HG02852 (cell line): Measurements from ENCODE around the gene CASP5.
A peak's percentile ranks its signal among the peaks of the same experiment; 100 is the strongest.
"Not testable (repeated sequence)": the region's sequence is repeated elsewhere in the genome, so short reads cannot be mapped to it uniquely, and the experiment has no call there.

Source experiments
- ATAC-seq: cut with Tn5 transposase; IDR thresholded peaks from one replicate; pipeline ENCODE4 v1.9.1; 2021; ENCODE audit warnings: mild to moderate bottlenecking, moderate library complexity; ENCODE audit not compliant: unreplicated experiment

The CASP5 gene

DNA sequence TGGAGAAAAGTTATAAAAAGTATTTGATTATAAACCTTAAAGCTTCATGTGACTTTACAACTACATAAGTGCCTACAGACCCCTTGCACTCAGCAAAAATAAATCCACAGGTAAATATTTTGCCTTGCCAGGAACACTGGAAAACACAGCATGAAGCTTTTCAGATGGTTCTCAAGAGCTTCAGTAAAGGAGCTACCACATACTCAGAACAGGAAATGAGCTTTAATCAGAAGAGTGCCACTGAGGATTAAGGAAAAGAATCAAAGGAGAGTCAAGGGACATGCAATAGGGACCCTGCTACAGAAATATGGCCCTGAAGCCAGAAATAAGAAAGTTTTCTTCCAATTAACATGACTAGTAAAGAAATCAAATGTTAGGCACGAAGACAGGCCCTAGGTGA, 10.8 kb upstream of the CASP5 start:
- no peak for ATAC-seq

DNA sequence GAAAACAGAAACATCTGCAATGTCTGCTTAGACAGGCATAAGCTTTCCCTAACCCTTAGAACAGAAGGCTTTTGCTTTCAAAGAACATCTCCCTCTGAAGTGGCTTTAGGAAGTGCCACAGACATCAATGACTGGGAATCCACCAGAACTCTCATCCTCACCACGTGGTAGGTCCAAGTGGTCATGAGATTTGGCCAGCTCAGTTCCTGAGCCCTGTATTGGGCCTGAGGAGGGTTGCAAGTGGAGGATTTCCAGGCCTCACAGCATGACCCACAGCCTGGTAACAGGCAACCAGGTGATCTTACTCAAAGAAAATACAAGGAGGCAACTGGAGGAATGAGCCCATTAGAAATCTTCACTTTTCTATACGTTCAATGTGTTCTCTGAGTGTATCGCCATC, 10.4 kb upstream of the CASP5 start:
- ATAC-seq, result no peak

DNA sequence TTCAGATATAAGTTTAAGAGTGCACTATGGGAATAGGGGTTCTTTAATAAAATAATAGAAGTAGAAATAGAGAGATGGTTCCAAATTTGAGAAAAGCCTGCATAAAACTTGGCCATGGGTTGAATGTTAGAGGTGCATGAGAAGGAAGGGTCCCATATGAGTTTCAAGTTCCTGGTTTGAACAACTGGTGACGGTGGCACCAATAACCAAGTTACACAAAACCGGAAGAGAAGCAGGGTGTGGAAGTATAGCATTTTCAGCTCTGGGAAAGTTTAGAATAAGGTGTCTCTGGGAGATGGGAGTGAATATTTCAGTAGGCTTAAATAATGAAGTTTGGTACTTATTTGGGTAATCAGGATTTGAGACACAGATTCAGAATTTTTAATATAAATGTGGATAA, 9.5 kb upstream of the CASP5 start:
- ATAC-seq, result no peak

DNA sequence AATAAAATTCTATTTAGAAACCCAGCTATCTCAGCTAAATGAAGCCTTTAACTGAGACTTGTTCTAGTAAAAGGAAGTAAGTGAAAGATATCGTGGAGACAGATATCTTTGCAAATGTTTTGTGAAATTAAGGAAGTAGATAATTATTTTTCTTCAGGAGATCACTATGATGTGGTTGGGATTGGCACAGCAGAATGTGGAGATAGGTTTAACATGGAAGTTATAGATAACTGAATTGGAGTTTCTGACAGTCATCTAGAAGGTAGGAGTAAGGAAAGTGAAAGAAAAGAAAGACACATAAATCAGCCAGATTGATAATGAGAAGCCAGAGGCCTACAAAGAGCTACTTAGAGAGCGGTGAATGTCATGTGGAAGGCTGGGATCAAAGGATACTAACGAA, 4.7 kb upstream of the CASP5 start:
- no peak for ATAC-seq

DNA sequence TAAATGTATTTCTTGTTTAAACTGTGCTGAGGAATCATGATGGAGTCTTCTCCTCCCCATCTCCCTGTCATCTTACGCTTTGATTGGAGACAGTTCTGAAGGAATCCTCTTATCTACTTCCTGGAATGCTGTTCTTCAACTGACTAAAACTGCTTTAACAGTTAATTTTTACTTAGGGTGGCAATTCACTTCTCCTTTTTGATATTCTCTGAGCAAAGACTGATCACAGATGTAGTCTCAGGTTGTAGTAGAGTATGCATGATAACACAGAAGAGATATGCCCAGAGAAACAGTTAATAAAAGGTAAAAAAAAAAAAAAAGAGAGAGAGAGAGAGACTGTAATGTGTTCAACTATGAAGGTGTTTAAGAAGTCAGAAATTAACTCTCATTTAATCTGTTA, 1.4 kb upstream of the CASP5 start:
- no peak for ATAC-seq

DNA sequence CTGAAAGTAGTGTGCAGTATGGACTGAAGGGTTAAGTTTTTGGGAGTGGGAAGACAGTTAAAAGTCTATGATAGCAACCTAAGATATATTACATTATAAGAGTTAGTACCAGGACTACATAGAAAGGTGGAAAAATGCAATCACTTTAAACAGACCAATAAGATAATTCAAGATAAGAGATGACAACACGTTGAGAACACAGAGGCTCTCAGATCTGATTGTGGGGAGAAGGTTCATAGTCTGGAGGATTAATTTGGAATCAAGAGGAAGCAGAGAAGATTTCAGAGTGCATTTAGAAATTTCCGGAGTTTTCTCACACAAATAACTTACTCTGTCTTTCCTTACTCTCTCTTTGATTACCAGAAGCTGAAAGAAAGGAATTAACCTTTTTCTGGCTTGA, 441 bp downstream of the CASP5 start:
- ATAC-seq, result no peak

DNA sequence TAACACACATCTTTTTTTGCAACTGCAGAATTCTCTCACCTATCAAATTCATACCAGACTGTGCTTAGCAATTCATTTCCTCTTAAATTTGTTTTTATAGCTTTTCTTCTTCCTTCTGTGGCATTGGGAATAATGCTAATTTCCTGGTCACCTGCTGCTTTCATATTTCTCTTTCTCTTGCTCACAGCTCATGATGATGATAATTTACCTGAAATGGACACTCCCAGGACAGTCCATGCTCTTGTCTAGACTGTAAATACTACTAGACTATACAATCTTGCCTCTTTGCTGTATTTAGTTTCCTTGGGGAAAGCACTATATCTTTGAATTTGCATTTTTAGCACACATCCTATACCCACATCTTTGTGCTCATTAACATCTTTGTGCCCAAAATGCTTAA, 15.5 kb downstream of the CASP5 start:
- no peak for ATAC-seq

DNA sequence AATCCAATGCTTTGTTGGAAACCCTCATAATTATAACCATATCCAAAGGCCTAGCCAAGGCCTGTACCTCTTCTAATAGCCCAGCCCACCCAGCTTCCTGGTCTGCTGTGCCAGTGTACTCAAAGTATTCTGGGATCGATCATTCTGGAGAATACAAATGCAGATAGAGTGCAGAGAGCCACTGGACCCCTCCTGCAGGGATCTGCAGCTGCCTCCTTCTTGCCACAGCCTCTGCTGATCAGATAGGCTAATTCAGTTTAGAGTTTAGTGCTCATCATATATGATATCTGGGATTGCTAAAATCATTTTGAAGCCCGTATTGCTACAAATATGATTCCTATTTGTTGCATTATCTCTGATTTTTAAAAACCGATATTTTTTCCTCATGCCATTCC, 17.5 kb downstream of the CASP5 start:
- ATAC-seq, result no peak

DNA sequence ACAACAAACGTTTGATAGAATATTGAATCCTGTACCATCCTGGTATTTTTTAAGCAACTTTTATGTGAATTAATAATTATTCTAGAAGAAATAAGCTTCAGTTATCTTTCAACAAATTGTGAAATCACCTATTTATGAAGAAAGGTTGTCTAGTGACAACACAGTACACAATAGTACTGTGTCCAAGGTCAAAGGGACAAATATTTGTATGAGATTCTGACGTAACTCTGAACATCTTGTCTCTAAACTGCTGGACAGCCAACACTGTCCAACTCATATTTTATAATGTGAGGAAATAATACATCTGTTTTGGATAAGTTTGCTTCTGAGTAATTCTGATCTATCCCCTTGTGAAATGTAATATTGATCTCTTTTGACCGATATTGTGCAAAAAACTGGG, 18.9 kb downstream of the CASP5 start:
- no peak for ATAC-seq

DNA sequence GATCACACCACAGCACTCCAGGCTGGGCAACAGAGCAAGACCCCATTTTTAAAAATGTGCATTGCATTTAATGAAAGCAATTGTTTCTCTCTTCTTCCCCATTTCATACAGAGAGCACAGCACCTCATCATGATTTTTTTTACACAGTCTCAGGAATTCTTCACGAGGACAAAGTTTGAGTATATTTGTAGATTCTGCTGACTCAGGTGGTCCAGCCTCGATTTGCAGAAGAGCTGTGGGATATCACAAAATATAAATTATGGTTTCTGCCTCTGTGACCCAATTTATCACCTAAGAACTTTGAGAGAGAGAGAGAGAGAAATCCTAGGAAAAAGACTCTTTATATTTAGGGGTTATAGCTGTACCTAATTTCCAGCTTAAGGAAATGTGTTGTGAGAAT, 19.8 kb downstream of the CASP5 start:
- no peak for ATAC-seq

DNA sequence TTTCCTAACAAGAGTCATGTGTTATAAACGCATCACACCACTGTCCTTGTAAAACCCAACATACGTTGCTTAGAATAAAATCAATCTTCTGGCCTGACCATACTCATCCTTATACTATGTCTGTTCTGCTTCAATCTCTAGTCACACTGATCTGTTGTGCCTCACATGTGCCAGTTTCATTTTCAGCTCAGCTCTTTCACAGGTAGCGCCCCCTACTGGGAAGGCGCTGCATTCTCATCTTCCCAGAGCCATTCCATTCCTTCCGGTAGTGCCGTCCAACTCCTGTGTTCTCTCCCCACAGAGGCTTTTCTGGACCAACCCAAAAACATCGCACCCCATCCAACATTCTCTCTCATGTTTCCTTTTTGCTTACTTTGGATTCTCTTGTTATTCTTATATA, 22.2 kb downstream of the CASP5 start:
- peak; percentile 95 for ATAC-seq

DNA sequence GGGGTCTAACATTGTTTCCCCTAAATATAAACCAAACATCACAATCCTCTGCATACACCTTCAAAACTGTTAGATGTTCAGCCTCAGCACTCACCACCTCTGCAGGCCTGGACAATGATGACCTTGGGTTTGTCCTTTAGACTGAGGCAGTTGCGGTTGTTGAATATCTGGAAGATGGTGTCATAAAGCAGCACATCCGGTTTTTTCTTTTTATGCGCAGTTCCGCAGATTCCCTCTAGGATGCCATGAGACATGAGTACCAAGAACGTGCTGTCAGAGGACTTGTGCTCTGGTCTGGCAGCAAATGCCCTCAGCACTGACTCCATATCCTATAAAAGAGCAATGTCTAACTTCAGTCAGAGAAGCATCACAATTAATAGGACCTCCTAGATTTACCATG, 22.8 kb downstream of the CASP5 start:
- no peak for ATAC-seq

DNA sequence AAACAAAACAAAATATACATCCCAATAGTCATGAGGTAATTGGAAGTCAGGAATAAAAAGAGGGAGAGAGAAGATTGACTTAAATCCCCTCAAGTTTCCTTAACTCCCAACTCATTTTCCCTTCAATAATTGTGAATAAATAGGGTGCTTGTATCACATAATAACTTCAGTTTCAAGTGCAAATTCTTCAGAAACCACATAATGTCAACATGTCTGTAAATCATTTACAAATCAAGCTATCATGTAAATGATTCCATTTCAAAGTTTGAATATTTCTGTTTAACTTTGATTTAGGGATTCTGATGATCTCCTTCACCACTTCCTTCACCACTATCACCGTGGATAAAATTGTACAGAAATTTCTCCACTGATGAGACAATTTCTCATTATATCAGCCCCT, 23.2 kb downstream of the CASP5 start:
- no peak for ATAC-seq

DNA sequence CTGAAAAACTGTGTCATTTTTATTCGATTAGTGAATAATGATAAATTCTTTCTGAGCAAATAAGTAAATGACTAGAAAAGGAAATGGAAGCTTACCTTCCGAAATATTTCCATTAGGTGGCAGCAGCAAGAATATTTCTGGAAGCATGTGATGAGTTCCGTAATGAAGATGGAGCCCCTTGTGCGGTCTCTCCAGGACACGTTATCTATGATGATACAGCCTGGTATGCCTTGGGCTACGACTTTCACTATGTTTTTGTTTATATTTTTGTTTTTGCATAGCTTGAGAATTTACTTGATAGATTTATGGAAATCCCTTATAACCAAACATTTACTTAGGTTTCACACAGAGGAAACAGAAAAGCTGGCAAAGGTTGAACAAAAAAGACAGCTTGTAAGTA, 25.7 kb downstream of the CASP5 start:
- no peak for ATAC-seq

DNA sequence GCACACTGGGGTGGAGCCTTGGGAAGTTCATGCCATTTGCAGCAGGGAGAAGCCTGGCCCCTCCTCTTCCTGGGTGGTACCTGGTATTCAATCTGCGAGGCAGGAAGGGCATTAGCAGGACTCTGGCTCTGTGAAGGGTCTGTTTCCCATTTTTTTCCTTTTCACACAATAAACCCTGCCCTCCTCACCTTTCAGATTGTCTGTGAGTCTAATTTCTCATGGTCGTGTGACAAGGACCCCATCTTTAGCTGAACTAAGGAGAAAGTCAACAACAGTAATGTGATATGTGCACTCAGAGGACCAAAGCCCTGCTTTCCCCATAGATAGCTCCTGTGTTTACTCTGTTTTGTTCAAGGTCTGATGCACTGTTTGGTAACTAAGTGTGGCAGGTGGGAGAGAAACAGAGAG, 28.0 kb downstream of the CASP5 start:
- ATAC-seq, result no peak

DNA sequence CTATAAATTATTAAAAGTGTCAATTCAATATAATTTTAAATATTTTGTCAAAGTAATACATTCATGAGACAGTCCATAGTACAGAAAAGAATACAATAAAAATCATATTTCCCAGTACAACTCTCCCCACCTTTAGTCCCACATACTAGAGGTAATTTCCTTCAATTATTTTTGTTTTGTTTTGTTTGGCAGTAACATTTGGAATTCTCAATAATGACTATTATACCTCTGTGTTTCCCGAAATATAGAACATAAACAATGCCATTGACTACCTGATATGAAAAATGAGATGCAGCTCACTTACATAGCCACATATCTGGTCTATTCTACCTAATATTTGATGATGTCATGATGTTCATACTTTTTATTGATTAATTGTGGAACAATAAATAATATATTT, 30.2 kb downstream of the CASP5 start:
- no peak for ATAC-seq

DNA sequence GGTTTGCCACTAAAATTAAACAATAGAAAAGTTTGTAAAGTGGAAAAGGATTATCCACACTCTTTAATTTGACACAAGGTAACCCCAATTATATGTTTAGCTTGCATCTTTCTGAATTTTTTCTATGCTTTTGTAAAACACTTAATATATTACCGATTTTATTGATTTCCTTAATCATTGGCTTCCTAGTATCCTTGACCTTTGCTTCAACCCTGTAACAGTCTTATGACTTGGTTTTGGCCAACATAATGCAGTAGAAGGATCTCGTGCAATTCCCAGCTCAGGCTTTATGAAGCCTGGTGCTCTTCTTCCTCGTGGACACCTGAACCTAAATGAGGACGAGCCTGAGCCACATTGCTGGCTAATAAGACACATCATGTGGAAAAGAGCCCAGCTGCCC, 31.0 kb downstream of the CASP5 start:
- ATAC-seq, result no peak

DNA sequence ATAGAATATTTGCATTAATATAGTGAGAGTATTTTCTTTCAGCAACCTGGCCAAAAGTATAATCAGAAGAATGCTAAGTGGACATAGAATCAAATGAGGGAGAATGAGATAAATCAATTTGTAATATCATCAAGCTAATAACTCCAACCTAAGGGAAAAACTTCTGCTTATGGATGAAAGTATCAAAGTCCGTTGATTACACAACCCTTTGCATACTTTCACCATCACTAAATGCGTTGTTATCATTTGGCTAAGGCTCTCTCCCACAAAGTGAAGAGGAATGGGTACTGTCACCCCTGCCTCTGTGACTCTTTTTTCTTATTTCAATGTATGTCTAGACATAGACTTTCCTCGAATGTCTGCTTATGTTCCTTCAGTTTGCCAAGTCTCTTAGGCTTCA, 38.2 kb downstream of the CASP5 start:
- ATAC-seq, result no peak

DNA sequence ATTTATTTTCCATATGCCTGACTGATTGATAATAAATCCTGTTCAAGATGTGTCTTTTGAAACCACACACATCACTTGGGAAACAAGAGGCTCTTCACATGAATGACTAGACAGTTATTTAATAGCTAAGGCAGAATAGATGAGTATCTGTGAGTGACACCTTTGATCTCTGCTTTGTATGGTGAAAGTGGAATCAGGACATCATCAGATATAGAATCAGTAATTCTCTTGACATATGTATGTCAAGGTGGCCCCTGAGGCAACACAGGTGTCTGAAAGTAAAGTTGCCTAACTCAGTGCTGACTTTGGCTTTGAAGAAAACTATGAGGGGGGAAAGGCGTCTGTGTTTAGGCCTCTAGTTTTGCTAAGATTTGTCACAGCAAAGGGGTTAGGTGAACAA, 43.1 kb downstream of the CASP5 start:
- ATAC-seq, result no peak

DNA sequence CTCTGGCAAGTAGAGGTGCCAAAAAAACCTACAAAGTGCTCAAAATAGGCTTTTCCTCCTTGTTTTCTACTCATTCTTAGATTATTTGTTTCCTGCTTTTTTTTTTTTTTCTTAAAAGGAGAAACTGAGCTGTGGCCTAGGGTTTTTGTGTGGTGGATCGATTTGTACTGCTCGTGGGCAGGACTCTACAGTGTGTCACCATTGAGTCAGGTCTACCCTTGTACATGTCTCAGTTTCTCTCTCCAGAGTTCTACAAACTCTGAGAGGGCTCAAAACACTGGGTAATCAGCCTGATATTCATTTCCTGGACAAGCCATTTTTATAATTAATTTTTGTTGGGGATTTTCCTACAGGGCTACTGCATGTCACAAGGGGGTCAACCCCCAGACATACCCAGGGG, 49.4 kb downstream of the CASP5 start:
- ATAC-seq, result no peak

DNA sequence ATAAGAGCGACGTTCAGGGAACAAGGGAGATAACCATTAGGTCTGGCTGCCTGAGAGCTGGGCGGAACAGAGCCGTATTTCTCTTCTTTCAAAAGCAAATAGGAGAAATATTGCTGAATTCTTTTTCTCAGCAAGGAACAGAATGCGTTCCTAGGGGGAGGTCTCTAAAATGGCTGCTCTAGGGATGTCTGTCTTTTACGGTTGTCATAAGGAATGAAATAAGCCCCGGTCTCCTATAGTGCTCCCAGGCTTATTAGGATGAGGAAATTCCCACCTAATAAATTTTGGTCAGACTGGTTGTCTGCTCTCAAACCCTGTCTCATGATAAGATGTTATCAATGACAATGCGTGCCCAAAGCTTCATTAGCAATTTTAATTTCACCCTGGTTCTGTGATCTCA, 50.0 kb downstream of the CASP5 start:
- not testable (repeated sequence) for ATAC-seq

DNA sequence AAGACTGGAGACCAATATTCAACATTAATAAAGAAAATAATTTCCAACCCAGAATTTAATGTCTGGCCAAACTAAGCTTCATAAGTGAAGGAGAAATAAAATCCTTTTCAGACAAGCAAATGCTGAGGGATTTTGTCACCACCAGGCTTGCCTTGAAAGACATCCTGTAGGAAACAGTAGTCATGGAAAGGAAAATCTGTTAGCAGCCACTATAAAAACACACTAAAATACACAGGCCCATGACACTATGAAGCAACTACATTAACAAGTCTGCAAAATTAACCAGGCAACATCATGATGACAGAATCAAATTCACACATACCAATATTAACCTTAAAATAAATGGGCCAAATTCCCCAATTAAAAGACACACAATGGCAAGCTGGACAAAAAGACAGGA, 52.2 kb downstream of the CASP5 start:
- ATAC-seq, result no peak

DNA sequence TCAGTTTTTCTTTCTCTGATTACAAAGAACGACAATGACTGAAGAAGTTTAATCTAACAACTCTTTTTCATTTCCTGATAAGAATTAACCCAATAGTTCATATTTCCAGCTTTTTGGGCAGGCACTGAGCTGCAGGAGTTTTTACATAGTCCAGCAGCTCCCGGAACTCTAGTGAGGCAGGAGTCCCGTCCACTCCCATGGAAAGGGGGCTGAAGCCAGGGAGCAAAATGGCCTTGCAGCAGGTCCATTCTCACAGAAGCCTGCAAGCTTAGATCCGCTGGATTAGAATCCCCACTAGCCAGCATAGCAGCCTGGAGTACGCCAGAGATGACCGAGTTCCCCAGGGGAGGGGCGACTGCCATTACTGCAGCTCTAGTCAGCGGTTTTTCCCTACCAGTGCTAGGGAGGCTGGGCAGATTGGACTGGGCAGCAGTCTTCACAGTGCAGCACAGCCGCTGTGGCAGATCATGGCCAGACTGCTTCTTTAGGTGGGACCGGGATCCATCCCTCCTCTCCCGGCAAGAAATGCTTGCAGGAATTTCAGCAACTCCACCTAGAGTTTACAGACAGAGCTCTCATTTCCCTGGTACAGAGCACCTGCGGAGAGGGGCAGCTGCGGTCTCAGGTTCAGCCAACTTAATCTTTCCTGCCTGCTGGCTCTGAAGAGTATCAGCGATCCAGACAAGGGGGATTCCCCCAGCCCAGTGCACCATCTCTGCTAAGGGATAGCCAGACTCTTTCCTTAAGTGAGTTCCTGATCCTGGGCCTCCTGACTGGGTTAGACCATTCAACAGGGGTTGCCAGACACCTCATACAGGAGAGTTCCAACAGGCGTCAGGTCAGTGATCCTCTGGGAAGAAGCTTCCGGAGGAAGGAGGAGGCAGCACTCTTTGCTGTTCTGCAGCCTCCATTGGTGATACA, 53.9 kb downstream of the CASP5 start:
- no peak for ATAC-seq
